GM21515 (cell line): ENCODE data around the gene NT5DC3.

Experiments used
- ATAC-seq: cut with Tn5 transposase; IDR thresholded peaks from one replicate; pipeline ENCODE4 v1.9.1; 2021; ENCODE audit not compliant: unreplicated experiment

The NT5DC3 gene

DNA sequence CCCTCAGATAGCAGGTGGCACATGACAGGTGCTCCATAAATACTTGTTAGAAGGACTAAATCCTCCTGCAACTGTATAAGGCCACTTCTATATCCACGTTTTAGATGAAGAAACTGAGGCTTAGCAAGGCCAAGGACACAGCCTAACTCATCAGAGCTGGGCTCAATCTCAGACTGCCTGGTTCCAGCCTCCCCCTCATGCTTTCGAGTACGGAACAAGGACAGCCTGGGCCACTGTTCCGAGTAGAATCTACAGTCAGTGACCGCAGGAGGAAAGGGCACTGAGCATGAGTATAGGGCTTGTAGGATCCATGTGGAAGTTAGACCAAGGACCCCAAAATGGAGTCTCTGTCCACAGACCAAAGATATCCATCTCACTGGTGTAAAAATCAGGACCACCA is 84.6 kb downstream of the NT5DC3 start:
- ATAC-seq = no peak

GRCh38 chr12:103755425-103755824 is 85.6 kb downstream of the NT5DC3 start:
- no peak for ATAC-seq

GRCh38 chr12:103751600-103751999 is 89.4 kb downstream of the NT5DC3 start:
- no peak for ATAC-seq

DNA sequence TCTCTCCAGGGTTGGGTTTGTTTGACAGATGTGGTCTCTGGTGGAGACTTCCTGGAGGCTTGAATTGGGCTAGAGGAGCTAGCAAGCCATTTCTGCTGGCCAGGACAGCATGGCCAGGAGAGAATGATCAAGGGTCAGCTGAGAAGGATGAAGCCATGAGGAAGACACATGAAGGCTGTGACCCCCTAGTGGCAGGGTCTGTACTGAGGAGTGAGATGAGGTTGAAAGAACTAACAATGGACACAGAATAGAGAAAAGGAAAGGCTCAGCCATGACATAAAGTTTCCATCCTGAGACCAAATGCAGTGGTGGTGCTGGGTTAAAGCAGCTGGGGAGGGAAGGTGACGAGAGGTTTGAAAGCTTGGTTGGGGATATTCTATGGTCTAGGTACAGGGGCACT is 89.9 kb downstream of the NT5DC3 start:
- no peak for ATAC-seq

DNA sequence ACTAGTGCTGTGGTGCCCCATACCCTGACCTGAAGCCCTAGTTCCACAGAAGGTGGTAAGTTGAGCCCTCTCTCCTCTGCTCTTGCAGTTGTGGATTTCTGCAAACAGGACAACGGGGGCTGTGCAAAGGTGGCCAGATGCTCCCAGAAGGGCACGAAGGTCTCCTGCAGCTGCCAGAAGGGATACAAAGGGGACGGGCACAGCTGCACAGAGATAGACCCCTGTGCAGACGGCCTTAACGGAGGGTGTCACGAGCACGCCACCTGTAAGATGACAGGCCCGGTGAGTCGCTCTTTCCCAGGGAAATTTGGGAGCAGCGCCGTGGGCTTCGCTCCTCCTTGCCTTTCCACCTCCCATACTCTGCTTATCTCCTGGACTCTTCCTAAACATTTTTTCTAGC is 92.2 kb downstream of the NT5DC3 start:
- no peak for ATAC-seq

DNA sequence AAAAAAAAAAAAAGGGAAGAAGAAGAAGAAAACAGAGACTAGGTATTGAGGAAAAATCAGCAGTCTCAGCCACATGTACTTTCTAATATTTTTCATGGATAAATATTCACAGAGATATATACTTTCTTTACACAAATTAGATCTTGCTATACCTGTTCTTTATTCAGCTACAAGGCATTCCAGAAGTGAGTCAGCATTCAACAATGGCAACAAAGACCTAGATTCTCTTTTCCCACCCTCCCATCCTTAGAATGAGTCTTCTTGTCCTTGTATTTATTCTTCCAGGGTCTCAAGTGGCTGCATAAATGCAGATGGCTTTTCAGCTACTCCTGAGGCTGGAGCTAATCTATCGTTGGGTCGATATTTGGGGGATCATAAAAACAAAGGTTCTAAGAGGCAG is 93.0 kb downstream of the NT5DC3 start:
- no peak for ATAC-seq

DNA sequence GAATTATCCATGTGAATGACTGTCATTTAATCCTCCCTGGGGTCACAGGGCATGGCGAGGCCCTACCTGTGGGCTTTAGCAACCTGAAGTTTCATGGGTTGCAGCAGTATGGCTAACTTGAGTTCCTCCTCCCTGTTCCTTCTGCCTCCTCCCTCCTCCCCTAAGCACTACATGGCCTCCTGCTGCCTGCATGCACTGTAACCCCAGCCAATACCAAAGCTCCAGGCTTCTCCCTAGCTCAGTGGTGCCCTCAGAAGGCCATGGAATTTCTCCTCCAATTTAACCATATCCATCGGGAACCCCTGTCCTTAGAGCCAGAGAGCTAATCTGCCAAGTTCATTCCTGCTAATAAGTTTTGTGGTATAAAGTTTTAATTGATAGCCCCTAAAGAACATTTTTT is 95.1 kb downstream of the NT5DC3 start:
- no peak for ATAC-seq

DNA sequence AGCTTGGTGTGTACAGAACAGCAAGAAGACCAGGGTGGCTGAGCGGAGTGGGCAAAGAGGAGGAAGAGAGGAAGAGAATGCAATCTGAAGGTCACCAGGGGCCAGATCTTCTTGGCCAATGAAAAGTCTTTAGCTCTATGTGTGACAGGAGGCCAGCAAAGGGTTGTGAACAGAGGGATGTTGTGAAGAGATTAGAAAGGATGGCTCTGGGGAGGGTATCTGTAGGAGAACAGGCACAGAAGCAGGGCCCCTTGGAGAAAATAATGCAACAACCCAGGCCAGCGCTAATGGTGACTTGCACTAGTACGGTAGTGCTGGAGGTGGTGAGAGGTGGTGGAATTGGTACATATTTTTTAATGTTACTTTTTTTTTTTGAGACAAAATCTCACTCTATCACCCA is 97.2 kb downstream of the NT5DC3 start:
- no peak for ATAC-seq

DNA sequence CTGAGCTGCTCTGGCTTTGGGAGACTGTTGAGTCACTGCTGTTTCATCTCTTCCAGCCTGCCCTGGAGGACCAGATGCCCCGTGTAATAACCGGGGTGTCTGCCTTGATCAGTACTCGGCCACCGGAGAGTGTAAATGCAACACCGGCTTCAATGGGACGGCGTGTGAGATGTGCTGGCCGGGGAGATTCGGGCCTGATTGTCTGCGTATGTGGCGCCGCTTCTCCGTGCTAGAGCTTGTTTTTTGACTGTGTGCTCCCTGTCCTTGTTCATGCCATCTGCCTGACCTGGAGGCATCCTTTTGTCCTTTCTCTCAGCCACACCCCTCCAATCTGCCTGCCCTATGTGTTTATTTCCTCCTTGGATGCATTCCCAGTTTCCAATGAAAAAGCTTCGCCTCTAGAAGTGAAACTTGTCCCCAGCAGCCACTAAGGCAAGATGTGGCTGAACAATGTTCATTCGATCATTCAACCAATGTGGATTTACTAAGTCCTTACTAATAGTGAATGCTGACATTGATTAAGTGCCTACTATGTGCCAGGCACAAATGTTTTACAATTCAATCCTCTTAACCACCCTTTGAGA is 98.6 kb downstream of the NT5DC3 start:
- no peak for ATAC-seq

GRCh38 chr12:103737881-103738280 is 103.2 kb downstream of the NT5DC3 start:
- ATAC-seq = no peak

DNA sequence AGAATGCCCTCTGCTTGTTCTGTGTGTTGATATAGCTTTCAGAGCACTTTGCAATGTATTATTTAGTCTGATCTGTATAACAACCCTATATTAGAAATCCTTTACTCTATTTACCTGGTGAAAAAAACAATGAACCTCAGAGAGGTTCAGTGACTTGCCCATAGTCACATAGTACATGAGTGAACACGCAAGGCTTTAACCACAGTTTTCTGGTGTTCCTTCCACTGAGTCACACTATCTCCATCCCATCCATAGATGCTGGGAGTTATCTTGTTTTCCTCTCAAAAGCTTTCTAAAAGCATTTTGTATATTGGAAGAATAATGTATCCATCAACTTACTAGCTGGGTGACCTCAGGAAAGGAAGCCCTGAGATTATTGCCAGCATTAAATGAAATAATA is 104.5 kb downstream of the NT5DC3 start:
- ATAC-seq = no peak

DNA sequence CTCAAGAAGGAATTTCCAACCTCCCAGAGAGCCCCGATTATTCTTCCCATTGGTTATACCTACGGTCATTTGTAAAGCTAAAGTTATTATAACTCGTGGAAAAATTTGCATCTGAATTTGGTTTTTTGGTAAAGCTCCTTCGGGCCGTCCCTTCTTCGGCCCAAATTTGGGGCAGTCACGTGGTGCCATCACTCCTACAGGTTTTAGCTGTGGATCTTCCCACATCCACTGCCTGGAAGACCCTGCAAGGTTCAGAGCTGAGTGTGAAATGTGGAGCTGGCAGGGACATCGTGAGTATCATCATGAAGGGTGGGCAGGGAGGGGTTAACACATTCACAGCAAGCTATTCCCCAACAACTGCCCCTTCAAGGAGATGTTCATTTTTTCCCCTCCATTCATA is 105.7 kb downstream of the NT5DC3 start:
- ATAC-seq = no peak

DNA sequence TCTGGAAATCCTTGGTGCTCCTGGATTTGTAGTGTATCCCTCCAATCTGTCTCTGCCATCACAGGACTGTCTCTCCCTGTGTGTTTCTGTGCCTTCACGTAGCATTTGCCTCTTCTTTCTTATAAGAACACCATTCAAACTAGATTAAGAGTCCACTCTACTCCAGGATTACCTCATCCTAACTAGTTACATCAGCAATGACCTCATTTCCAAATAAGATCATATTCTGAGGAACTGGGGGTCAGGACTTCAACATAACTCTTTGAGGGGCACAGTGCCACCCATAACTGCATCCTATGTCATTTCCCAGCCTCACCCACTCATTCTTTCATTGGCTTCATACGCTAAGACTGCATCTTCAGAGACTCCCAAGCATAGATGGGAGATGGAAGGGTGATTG is 106.2 kb downstream of the NT5DC3 start:
- ATAC-seq = no peak

DNA sequence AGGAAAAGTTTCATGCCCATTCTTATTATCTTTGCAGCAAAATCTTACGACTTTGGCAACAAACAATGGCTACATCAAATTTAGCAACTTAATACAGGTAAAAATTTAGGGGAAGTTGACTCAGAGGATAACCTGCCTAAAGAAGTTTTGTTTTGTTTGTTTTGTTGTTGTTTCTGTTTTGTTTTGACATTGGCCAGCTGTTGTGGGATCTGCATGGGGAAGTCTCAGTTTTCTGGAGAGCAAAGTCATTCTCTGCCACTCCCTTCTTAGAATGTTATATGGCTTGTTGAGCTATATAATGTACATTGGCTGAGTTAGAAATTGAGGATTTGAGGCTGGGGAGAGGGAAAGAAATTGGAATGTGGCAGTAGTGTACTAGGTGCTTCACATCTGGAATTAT is 109.5 kb downstream of the NT5DC3 start:
- ATAC-seq = no peak

DNA sequence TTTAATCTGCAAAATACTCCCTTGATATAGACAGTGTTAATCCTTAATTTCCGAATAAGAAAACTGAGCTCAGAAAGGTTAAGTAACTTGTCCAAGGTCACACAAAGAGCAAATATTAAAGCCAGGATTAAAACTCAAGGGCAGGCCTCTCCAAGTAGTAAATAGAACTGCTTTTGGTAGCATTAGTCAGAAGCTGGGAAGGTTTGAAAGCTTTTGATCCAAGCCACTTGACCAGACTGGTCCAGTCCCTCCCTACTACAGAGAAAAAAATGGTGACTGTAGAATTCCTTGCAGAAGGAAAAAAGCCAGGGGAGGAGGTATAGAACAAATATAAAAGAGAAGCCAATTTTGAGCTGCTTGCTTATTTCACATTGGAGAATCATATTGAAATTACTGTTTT is 111.5 kb downstream of the NT5DC3 start:
- no peak for ATAC-seq

- no peak for ATAC-seq
Measured at GRCh38 chr12:103728323-103728722, 112.7 kb downstream of the NT5DC3 start.

- no peak for ATAC-seq
Measured at GRCh38 chr12:103727638-103728037, 113.4 kb downstream of the NT5DC3 start.

- ATAC-seq = no peak
Measured at GRCh38 chr12:103725398-103725797, 115.6 kb downstream of the NT5DC3 start.
